HG02840 (cell line): Measurements from ENCODE around the gene ANTKMT.
A peak's percentile ranks its signal among the peaks of the same experiment; 100 is the strongest.
"Not testable (repeated sequence)": the region's sequence is repeated elsewhere in the genome, so short reads cannot be mapped to it uniquely, and the experiment has no call there.

Experiments
- ATAC-seq: cut with Tn5 transposase; IDR thresholded peaks from one replicate; pipeline ENCODE4 v1.9.1; 2021; ENCODE audit warnings: mild to moderate bottlenecking, moderate library complexity, moderate number of reproducible peaks; ENCODE audit not compliant: unreplicated experiment, low FRiP score

The ANTKMT gene

GRCh38 chr16:739560-740458, 18.9 kb downstream of the ANTKMT start:
- ATAC-seq = peak; percentile 7

- peak; percentile 19 for ATAC-seq
Observed at GRCh38 chr16:740459-740763, 19.5 kb downstream of the ANTKMT start.

GRCh38 chr16:740764-741505, 20.0 kb downstream of the ANTKMT start, which contains the start of gene CIAO3:
CIAO3 (minus strand) TSS chr16:740997; CDS start chr16:740985, 12 bp downstream.
- peak; percentile 85 for ATAC-seq

GRCh38 chr16:741986-742629, 21.2 kb downstream of the ANTKMT start:
- no peak for ATAC-seq

GRCh38 chr16:742894-743293, 21.9 kb downstream of the ANTKMT start:
- ATAC-seq = not testable (repeated sequence)

- no peak for ATAC-seq
Observed at GRCh38 chr16:743794-744500, 23.0 kb downstream of the ANTKMT start.

- no peak for ATAC-seq
Observed at GRCh38 chr16:745739-746138, 24.8 kb downstream of the ANTKMT start.

GRCh38 chr16:746637-747036, 25.7 kb downstream of the ANTKMT start:
- no peak for ATAC-seq

GRCh38 chr16:747978-748746, 27.2 kb downstream of the ANTKMT start:
- ATAC-seq = no peak

GRCh38 chr16:749010-749409, 28.1 kb downstream of the ANTKMT start:
- no peak for ATAC-seq

- ATAC-seq = no peak
Observed at GRCh38 chr16:750485-750884, 29.5 kb downstream of the ANTKMT start.

GRCh38 chr16:751152-752006, 30.4 kb downstream of the ANTKMT start:
- no peak for ATAC-seq

GRCh38 chr16:752007-752312, 31.0 kb downstream of the ANTKMT start:
- ATAC-seq = no peak

- not testable (repeated sequence) for ATAC-seq
Observed at GRCh38 chr16:754121-754607, 33.2 kb downstream of the ANTKMT start.

GRCh38 chr16:754656-755055, 33.7 kb downstream of the ANTKMT start:
- ATAC-seq = no peak

- no peak for ATAC-seq
Observed at GRCh38 chr16:756428-756827, 35.5 kb downstream of the ANTKMT start.

GRCh38 chr16:759110-759910, 38.4 kb downstream of the ANTKMT start:
- no peak for ATAC-seq

- no peak for ATAC-seq
Observed at GRCh38 chr16:760065-760464, 39.1 kb downstream of the ANTKMT start.
